Right ventricle myocardium inferior (tissue), 1 donor: Measurements from ENCODE around the gene MIPOL1. TPM values are rescaled to one million over a fixed set of nuclear protein-coding genes. Genes with fewer than 3 reads are reported as not detected.
"Not testable (repeated sequence)": the region's sequence is repeated elsewhere in the genome, so short reads cannot be mapped to it uniquely, and the experiment has no call there.

Experiments
- ATAC-seq: fragments of 200-7000 bp; cut with Tn5 transposase; one replicate; pipeline ENCODE4 v1.9.1; 2020; ENCODE audit warnings: mild to moderate bottlenecking, moderate library complexity
- DNase-seq: peaks from one replicate; pipeline ENCODE4 v3.0.0; 2021; ENCODE audit errors: missing footprints
- intact Hi-C: fragments of 100-400 bp; cut with DNase I; formaldehyde crosslinking; loops from one replicate; pipeline ENCODE4 v1.11.0; 2022
- total RNA-seq: library from RNA; stranded (reverse); fragmentation: NEBNext Ultra II Directional; extraction: Animal tissue kit (Norgen Biotek cat#: 25700); gene quantifications from one replicate; pipeline ENCODE4 v1.2.1, GENCODE V29; 2021
- donor health status: DM: no; HTN: yes; CAD: no; lungs with severe emphysema.

MIPOL1 gene
- total RNA-seq, 1 donor from 2014 or later: 7.0 TPM

DNA sequence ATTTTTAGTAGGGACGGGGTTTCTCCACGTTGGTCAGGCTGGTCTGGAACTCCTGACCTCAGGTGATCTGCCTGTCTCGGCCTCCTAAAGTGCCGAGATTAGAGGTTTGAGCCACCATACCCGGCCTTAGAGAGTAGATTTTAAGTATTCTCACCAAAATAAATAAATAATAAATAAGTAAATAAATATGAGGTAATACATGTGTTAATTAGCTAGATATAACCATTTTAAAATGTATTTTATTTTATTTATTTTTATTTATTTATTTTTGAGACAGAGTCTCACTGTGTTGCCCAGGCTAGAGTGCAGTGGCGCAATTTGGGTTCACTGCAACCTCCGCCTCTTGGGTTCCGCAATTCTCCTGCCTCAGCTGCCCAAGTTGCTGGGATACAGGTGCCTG, 13.2 kb upstream of the MIPOL1 start:
- DNase-seq, ATAC-seq, intact Hi-C loops: not testable (repeated sequence)

DNA sequence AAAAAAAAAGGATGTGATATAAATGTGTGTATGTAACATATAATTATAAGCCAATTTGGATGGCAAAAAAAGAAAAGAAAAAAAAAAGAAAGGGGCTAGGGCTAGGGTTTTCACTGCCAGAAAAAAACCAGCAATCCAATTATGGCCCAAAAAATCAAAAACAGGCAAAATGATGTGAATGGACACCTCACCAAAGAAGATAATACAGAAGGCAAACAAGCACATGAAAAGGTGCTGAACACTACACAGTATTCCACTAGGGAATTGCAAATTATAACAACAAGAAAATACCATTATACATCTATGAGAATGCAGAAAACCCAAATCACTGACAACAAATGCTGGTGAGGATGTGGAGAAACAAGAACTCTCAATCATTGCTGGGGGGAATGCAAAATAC, 12.1 kb upstream of the MIPOL1 start:
- DNase-seq (no peak), ATAC-seq (no peak)
- intact Hi-C loops: no loop called here

DNA sequence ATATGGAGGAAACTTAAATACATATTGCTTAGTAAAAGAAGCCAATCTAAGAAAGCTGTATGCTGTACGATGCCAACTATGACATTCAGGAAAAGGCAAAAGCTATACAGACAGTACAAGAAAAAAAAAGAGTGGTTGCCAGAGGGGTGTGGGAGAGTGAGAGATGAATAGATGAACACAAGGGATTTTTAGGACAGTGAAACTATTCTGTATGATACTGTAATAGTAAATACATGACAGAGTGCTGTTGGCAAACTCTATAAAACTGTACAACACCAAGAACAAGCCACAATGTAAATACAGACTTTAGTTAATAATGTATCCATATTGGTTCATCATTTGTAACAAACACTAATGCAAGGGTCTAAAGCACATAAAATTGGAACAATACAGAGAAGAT, 10.9 kb upstream of the MIPOL1 start:
- intact Hi-C loops: no loop called here
- no peak for DNase-seq
- no peak for ATAC-seq

DNA sequence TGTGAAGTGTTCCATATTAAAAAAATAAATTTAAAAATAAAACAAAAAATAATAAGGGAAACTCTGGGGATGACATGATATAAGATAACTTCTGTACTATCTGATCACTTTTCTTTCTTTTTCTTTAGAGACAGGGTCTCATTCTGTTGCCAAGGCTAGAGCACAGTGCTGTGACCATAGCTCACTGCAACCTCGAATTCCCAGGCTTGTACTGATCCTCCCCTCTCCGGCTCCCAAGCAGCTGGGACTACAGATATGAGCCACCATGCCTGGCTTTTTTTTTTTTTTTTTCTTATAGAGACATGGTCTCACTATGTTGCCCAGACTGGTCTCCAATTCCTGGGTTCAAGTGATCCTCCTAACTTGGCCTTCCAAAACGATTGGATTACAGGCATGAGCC, 10.4 kb upstream of the MIPOL1 start:
- intact Hi-C loops: no loop called here
- no peak for ATAC-seq

DNA sequence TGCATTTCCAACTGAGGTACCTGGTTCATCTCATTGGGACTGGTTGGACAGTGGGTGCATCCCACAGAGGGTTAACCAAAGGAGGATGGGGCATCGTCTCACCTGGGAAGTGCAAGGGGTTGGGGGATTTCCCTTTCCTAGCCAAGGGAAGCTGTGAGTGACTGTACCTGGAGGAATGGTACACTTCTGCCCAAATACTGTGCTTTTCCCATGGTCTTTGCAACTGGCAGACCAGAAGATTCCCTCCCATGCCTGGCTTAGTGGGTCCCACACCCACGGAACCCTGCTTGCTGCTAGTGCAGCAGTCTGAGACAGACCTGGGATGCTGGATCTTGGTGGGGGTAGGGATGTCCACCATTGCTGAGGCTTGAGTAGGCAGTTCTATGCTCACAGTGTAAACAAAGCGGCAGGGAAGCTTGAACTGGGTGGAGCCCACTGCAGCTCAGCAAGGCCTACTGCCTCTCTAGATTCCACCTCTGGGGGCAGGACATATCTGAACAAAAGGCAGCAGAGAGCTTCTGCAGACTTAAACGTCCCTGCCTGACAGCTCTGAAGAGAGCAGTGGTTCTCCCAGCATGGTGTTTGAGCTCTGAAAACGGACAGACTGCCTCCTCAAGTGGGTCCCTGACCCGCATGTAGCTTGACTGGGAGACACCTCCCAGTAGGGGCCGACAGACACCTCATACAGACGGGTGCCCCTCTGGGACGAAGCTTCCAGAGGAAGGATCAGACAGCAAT, 9.7 kb upstream of the MIPOL1 start:
- DNase-seq, ATAC-seq, intact Hi-C loops: not testable (repeated sequence)

More for the DNA sequence above, 10.4 kb upstream of the MIPOL1 start:
- DNase-seq: no peak

DNA sequence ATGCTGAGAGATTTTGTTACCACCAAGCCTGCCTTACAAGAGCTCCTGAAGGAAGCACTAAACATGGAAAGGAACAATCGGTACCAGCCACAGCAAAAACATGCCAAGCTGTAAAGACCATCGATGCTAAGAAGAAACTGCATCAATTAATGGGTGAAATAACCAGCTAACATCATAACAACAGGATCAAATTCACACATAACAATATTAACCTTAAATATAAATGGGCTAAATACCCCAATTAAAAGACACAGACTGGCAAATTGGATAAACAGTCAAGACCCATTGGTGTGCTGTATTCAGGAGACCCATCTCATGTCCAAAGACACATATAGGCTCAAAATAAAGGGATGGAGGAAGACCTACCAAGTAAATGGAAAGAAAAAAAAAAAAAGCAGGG, 8.0 kb upstream of the MIPOL1 start:
- intact Hi-C loops, ATAC-seq, DNase-seq: not testable (repeated sequence)

DNA sequence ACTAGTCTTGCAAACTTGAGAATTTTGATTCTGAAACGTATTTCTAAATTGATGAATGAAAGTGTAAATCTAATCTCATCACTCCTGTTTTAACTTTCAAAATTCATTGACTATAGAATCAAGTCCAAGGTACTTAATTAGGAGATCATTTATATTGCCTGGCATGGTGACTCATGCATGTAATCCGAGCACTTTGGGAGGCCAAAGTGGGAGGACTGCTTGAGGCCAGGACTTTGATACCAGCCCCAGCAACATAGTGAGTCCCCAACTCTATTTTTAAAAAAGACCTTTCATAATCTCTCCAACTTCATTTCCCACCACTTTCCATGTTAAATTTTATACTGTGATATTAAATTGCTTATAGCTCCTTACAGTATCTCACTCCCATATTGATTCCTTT, 3.0 kb upstream of the MIPOL1 start:
- DNase-seq: no peak
- intact Hi-C loops: no loop called here
- ATAC-seq: no peak

DNA sequence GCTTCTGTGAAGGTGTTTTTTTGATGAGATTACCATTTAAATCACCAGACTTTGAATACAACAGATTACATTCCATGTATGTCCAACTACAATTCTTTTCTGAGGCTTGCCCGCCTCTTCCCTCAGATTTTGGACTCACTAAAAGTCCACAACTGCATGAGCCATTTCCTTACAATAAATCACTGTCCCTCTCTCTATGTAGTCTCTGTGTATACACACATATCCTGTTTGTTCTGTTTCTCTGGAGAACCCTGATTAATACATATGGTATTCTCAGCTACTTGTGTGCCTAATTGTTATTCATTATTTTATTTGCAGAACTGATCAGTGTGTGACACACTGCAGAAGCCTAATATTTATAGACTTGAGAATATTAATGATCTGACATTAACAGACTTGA, 2.4 kb upstream of the MIPOL1 start:
- intact Hi-C loops: no loop called here
- ATAC-seq (no peak), DNase-seq (no peak)

DNA sequence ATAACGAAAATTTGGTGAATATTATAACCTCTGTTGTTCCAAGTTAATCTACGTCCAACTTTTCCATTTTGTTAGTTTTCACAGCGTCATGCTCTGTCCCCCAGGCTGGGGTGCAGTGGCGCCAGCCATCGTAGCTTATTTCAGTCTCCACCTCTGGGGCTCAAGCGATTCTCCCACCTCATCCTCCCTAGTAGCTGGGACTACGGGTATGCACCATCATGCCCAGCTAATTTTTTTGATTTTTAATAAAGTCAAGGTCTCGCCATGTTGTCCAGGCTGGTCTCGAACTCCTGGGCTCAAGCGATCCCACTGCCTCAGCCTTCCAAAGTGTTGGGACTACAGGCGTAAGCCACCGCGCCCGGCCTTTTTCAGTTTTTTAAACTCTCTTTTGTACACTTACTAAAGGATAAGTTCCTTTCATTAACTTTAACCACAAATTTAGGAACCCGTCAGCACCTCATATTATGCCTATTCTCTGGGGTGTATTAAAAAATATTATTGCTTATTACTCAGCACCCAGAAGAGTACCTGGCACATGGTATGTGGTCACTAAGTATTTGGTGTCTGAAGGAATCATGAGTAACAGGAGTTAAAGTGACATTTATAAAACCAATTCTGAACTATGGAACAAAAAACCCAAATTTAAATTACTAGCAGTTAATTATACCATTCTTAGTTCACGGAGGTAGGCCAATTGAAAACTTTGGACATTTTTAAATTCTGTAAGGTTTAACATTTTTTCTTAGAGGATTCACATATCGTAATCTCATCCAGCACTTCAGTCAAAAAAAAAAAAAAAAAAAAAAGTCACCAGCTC, 925 bp upstream of the MIPOL1 start:
- ATAC-seq (no peak), DNase-seq (no peak)
- intact Hi-C loops: no loop called here

DNA sequence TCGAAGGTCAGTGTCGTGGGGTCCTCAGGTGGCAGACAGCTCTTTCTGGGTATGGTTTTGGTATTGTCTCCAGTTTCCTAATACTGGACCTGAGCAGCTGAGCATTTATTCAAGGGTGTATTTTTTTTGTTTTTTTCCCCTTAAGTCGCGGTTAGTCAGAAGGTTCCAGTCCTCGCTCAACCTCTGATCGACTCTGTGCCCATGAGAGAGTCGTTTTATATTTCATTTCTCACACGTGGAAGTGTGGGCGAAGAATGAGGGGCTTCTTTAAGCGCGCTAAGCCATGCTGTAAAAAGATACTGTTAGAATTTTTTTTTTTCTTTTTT, 499 bp downstream of the MIPOL1 start:
- peak; percentile 1 for ATAC-seq
- intact Hi-C loops: no loop called here
- no peak for DNase-seq

DNA sequence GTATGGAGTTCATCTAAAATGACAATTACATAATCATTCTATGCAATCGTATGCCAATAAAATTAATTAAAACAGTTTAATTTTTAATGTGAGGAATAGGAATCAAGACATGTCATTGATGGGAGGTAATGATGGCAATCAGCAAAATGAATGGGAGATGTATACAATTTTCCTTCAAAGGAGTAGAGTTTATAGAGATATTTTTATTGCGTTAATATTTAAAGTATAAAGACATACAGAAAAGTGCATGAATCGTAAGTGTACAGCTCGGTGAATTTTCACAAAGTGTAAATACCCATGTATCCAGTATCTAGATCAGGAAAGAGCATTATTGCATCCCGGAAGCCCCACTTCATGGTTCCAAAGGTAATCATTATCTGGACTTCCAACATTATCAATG, 1.2 kb downstream of the MIPOL1 start:
- ATAC-seq: no peak
- DNase-seq: no peak
- intact Hi-C loops: no loop called here

DNA sequence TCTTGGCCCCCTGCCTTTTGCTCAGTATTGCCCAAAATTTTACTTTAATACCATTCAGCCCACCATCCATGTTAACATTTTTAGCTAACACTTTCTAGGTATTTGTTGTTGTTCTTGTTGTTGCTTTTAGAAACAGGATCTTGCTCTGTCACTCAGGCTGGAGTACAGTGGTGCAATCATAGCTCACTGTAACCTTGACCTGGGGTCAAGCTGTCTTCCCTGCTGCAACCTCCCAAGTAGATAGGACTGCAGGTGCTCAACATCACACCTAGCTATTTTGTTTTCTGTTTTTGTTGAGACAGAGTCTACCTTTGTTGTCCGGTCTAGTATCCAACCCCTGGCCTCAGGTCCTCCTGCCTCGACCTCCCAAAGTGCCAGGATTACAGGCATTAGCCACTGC, 4.0 kb downstream of the MIPOL1 start:
- DNase-seq (no peak), ATAC-seq (no peak)
- intact Hi-C loops: no loop called here

DNA sequence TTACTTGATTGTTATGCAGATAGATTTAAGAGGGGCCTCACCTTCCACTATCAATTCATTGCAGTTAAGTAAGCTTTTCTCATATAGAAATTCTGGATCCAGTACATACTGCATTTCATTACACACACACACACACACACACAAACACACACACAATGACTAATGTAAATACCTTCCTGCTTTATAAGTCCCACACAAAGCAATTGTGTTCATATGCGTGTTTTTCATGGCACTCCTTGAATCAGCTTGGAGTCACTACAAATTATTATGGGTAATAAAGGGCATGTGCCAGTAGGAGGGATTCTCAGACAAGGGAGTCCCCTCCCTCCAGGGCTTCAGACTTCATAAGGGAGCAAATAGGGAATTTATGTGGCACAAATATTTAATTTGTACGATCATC, 4.5 kb downstream of the MIPOL1 start:
- intact Hi-C loops: no loop called here
- no peak for ATAC-seq
- DNase-seq: no peak

DNA sequence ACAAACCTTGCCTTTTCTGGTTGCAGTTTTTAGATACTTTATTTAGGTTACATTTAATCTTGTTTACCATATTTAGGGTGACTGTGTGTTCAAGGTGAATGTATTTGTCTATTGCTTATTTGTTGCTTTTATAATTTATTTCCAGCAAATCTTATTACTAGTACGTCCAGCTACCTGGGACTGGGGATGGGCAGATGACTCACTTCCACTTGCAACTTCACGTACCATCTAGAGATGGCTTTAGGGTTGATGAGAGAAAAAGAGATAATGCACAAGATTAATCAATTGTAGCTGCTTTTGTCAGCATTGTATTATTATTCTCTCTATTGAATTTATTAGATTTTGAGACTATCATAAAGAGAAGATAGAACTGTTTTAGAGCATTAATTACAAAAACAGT, 5.1 kb downstream of the MIPOL1 start:
- DNase-seq (no peak), ATAC-seq (no peak)
- intact Hi-C loops: no loop called here

DNA sequence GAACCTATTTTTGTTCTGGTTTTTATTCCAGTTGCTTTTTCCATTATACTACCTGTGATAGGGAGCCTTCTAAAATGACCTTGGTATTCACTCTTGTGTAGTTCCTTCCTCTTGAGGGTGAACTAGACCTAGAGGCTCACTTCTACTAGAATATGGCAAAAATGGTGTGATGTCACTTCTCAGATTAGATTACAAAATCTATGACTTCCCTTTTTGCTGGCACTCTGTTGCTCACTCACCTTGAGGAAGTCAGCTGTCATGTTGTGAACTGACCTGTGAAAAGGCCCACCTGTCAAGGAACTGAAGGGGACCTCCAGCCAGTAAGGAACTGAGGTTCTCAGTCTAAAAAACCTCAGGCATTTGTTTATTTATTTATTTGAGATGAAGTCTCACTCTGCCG, 5.7 kb downstream of the MIPOL1 start:
- ATAC-seq: no peak

DNA sequence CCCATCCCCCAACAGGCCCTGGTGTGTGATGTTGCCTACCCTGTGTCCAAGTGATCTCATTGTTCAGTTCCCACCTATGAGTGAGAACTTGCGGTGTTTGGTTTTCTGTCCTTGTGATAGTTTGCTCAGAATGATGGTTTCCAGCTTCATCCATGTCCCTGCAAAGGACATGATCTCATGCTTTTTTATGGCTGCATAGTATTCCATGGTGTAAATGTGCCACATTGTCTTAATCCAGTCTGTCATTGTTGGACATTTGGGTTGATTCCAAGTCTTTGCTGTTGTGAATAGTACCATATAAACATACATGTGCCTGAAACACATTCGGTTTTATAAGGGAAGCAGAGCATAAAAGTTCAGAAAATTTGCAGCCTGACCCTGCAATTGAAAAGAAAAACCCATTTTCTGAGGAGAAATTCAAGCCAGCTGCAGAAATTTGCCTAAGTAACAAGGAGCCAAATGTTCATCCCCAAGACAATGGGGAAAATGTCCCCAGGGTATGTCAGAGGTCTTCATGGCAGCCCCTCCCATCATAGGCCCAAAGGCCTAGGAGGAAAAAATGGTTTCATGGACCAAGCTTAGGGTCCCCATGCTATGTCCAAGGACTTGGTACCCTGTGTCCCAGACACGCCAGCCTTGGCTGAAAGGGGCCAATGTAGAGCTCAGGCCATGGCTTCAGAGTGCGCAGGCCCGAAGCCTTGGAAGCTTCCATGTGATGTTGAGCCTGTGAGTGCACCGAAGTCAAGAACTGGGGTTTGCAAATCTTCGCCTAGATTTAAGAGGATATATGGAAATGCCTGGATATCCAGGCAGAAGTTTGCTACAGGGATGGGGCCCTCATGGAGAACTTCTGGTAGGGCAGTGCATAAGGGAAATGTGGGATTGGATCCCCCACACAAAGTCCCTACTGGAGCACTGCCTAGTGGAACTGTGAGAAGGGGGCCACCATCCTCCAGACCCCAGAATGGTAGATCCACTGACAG, 8.2 kb downstream of the MIPOL1 start:
- ATAC-seq, DNase-seq, intact Hi-C loops: not testable (repeated sequence)

More for the DNA sequence above, 5.7 kb downstream of the MIPOL1 start:
- DNase-seq: no peak
- intact Hi-C loops: no loop called here

DNA sequence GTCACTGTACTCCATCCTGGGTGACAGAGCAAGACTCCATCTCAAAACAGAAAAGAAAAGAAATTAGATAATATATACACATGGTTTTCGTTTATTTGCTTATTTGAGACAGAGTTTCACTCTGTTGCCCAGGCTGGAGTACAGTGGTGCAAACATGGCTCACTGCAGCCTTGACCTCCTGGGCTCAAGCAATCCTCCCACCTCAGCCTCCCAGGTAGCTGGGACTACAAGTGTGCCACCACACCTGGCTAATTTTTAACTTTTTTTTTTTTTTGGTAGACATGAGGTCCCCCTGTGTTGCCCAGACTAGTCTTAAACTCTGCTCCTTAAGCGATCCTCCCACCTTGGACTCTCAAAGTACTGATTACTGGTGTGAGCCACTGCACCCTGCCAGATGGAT, 11.9 kb downstream of the MIPOL1 start:
- ATAC-seq, intact Hi-C loops, DNase-seq: not testable (repeated sequence)

DNA sequence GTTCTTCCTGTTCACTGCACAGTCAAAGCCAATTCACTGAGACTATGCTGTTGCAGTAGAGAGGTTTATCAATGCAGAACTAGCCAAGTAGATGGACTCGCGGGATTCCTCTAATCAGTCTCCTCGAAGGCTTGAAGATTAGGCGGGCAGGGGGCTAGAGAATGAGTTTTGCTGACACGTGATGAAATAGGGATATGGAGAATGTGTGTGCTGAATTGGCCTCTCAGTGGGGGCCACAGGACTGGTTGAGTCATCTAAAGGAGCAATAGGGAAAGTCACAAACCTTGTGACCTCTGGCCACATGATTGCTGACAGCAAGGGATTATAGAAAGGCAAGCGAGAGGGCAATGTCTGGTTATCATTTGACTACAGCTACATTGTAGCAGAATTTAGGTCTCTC, 12.7 kb downstream of the MIPOL1 start:
- intact Hi-C loops: no loop called here
- DNase-seq: no peak
- ATAC-seq: no peak

DNA sequence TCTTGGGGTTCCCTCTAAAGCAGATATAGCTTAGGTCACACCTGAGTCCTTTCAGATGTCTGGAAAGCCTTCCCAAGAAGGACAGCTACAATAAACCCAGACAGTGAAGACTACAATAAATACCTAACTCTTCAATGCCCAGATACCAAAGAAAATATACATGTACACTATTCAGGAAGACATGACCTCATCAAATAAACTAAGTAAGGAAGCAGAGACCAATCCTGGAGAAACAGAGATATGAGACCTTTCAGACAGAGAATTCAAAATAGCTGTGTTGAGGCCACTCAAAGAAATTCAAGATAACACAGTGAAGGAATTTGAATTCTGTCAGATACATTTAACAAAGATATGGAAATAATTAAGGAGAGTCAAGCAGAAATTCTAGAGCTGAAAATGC, 15.3 kb downstream of the MIPOL1 start:
- ATAC-seq (no peak), DNase-seq (no peak)
- intact Hi-C loops: no loop called here
